ENCODE results near the gene TCERG1L. TPM values are rescaled to one million over a fixed set of nuclear protein-coding genes. Genes with fewer than 3 reads are reported as not detected.

TCERG1L gene
- total RNA-seq, 1 experiment from 2014 or later, result not detected

GRCh38 chr10:131226446-131227162, 84.9 kb downstream of the TCERG1L start:
- DNase-seq (ENCODE audit: low spot score), result no peak

- DNase-seq (ENCODE audit: low spot score), result no peak
Observed at GRCh38 chr10:131224106-131224505, 87.4 kb downstream of the TCERG1L start.

GRCh38 chr10:131223422-131223821, 88.1 kb downstream of the TCERG1L start:
- no peak for DNase-seq (ENCODE audit: low spot score)

GRCh38 chr10:131222986-131223385, 88.5 kb downstream of the TCERG1L start:
- DNase-seq (ENCODE audit: low spot score), result no peak

- no peak for DNase-seq (ENCODE audit: low spot score)
Observed at GRCh38 chr10:131221632-131222277, 89.8 kb downstream of the TCERG1L start.

GRCh38 chr10:131220601-131221171, 90.8 kb downstream of the TCERG1L start:
- DNase-seq (ENCODE audit: low spot score), result no peak

- DNase-seq (ENCODE audit: low spot score), result no peak
Observed at GRCh38 chr10:131219955-131220489, 91.5 kb downstream of the TCERG1L start.

- DNase-seq (ENCODE audit: low spot score), result no peak
Observed at GRCh38 chr10:131219584-131219886, 92.0 kb downstream of the TCERG1L start.

GRCh38 chr10:131218811-131219583, 92.5 kb downstream of the TCERG1L start:
- no peak for DNase-seq (ENCODE audit: low spot score)

GRCh38 chr10:131216681-131217230, 94.8 kb downstream of the TCERG1L start:
- DNase-seq (ENCODE audit: low spot score), result no peak

- DNase-seq (ENCODE audit: low spot score), result no peak
Observed at GRCh38 chr10:131215776-131216175, 95.7 kb downstream of the TCERG1L start.

GRCh38 chr10:131214521-131215244, 96.8 kb downstream of the TCERG1L start:
- DNase-seq (ENCODE audit: low spot score), result no peak

- no peak for DNase-seq (ENCODE audit: low spot score)
Observed at GRCh38 chr10:131213741-131214505, 97.6 kb downstream of the TCERG1L start.

- no peak for DNase-seq (ENCODE audit: low spot score)
Observed at GRCh38 chr10:131212763-131213325, 98.7 kb downstream of the TCERG1L start.

GRCh38 chr10:131211965-131212619, 99.4 kb downstream of the TCERG1L start:
- no peak for DNase-seq (ENCODE audit: low spot score)

- no peak for DNase-seq (ENCODE audit: low spot score)
Observed at GRCh38 chr10:131211559-131211958, 100.0 kb downstream of the TCERG1L start.

- no peak for DNase-seq (ENCODE audit: low spot score)
Observed at GRCh38 chr10:131211146-131211545, 100.4 kb downstream of the TCERG1L start.

GRCh38 chr10:131210181-131210580, 101.3 kb downstream of the TCERG1L start:
- DNase-seq (ENCODE audit: low spot score), result no peak
